GM20431 (cell line): ENCODE data around the gene MAN1C1.

Experiments
- in situ Hi-C: fragments of 300-500 bp; cut with MseI, MboI; formaldehyde crosslinking; loops from one replicate; pipeline ENCODE4 v1.15.0; 2020; ENCODE audit warnings: low sequenced_read_pairs; ENCODE audit not compliant: unreplicated experiment

MAN1C1 gene

DNA sequence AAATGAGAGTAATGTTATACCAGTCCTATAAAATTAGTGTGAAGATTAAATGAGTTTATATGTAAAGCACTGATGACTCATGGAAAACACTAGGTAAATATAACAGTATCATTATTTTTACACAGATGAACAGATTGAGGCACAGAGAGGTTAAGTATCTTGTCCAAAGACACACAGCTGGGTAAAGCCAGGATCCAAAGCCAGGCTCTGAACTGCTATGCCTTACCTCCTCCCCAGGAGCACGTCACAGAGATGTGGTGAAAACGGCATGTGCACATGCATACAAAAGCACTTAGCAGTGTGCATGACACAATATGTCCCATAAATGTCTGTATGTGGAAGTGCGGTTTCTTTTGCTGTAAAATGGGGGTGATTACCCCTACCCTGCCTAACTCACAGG, 56.9 kb downstream of the MAN1C1 start:
- in situ Hi-C loops: no loop called here

DNA sequence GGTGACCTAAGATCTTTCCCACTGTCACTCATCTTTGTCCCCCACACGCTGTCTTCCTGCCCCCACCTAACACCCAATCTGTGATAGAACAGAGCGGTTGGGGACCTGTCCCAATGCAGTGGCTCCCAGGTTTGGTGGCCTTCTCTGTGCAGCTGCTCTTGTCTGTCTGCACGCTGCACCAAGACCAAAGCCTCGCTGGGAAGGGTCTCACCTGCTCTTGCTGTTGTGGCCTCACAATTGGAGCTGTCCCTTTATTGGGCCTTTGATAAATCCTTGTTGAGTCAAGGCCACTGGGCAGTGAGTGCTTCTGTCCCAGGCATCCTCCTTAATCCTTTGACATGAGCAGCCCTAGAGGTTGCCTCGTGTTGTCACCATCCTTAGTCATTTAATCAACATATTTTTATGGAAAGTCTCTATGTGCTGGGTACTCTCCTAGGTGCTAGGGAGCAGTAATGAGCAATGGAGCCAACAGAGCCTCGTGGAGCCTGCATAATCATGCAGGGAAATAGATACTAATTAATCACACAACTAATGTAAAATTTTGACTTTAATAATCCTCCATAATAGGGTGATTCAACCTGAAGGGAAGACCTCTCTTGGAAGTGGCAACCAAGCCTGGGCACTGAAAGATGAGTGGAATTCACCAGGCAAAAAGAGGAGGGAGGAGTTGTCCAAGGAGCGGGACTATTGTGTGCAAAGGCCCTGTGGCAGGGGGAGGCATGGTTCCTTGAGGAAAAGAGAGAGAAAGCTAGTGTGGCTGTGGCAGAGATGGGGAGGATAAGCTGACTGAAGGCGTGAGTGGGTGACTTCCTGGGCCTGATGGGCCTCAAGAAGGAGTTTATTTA, 57.6 kb downstream of the MAN1C1 start:
- in situ Hi-C loops: no loop called here

DNA sequence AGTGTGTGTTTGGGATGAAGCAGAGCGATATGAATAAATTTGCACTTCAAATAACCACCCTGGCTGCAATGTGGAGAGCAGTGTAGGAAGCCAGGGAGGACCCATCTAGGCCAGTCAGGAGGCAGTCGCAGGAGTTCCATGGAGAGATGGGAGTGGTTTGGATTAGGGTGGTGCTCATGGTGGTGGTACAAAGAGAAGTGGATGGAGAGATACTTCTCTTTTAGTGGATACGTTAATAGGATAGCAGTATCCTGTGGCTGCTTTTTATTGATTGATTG, 58.2 kb downstream of the MAN1C1 start:
- in situ Hi-C loops: no loop called here

DNA sequence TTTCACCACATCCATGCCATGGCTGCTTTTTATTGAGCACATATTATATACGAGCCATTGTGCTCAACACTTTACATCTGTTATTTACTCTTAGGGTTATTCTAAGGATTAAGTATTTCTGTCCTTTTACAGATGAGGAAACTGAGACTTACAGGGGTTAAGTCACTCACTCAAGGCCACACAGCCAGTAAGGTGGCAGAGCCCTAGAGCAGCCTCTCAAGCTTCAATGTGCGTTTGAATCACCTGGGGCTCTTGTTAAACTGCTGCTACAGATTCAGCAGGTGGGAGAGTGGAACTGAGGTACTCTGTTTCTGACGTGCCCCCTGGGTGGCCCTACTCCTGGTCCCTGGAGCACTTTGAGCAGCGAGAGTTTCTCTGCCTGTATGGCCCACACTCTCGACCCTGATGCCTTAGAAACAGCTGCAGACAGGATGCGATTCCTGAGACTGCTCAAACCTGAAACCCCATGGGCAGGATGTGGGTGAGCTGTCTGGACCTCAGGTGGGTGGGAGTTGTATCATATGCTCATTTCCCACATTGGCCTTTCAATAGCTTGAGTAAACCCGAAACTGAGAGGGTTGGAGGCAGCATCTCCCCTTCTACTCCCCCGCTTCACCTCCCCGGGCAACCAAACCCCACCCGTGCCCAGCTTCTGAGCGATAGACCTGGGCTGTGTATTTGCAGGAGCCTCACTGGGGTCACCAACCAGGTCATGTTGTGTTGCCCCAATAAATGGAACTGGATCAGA, 59.3 kb downstream of the MAN1C1 start:
- in situ Hi-C loops: no loop called here

DNA sequence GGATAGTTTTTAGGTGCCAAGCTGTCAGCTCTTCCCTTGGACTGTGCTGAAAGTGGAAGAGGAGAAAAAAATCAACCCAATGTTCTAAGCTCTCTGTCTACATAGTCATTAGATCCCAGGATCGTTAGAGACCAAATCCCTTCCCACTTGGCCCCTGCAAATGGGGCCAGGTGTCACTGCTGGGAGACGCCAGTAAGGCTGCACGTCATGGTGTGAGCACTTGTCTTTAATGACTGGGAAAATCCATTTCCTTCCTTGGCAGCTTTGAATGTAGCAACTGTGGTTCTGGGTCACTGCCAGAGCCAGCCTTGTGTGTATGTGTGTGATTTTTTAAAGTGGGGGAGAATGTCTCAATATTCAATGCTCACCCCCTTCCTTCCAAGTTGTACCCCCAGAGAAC, 59.9 kb downstream of the MAN1C1 start:
- in situ Hi-C loops: no loop called here

DNA sequence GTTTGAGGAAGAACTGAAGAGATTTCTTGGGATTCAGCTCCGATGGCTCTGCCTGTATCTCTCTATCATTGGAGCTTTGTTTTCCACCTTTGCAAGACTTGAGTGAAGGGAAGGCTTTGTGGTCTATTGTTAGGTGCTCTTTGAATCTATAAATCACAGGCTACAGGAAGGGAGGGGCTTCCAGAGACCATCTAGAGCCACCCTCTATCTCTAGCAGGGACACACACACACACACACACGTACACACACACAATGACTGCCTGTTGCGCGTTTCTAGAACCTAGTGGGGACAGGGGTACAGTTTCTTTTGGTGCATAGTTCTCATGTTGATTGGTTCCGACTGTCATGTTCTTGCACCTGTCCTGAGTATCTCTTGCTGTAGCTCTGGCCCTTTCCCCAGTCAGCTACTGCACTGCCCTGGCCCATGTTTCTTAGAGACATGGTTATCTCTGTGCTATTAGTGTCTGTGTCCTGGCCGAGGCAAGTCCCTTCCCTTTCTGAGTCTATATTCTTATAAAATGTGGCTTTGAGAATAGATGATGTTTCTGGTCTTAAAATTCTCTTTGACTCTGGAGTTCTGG, 60.7 kb downstream of the MAN1C1 start:
- in situ Hi-C loops: no loop called here

DNA sequence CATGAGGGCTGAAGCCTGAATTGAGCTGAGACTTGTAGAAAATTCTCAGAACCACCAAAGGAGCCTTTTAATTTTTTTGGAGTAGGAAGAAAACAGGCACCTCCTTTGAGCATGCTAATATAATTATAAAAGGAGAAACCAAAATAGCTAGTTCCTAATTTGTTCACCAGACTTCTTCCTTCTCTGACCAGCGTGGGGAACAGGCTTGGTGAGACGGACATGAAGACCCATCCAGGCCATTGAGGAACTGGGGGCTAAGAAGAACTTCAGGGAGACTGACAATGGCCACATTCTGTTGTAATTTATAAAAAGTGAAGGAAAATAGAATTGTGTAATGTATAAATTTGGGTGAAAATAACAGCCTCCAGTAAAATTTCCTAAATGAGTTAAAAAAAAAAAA, 62.6 kb downstream of the MAN1C1 start:
- in situ Hi-C loops: no loop called here

DNA sequence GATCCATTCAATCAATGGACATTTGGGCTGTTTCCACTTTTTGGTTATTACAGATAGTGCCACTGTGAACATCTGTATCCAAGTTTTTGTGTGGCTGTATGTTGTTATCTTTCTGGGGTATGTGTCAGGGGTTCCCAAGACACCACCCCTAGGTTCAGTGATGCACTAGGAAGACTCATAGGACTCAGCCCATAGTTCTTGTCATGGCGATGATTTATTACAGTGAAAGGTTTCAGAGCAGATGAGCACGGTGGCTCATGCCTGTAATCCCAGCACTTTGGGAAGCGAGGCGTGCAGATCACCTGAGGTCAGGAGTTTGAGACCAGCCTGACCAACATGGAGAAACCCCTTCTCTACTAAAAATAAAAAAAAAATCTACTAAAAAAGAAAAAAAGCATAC, 64.1 kb downstream of the MAN1C1 start:
- in situ Hi-C loops: no loop called here

DNA sequence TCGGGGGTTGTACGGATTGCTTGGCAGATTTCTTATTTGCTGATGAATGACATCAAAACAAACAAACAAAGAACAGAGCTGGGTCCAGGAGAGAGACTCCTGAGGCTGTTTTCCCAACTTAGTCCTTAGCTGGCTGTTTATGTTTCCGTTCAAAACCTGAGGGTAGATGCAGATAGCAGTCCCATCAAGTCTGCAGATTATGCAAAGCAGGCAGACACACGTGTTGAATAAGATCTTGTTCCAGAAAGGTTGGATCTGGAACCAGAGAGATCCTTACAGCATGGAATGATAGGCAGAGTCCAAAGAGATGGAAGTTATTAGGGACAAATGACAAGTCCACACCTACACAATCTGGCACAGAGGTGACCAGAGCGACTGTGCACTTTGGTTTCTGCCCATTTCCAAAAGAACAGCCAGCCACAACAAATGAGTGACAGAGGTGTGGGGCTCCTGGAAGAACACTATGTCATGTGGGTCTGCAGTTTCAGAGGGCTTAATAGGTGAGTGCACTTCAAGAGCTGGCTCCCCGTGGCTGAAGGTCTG, 65.5 kb downstream of the MAN1C1 start:
- in situ Hi-C loops: no loop called here

DNA sequence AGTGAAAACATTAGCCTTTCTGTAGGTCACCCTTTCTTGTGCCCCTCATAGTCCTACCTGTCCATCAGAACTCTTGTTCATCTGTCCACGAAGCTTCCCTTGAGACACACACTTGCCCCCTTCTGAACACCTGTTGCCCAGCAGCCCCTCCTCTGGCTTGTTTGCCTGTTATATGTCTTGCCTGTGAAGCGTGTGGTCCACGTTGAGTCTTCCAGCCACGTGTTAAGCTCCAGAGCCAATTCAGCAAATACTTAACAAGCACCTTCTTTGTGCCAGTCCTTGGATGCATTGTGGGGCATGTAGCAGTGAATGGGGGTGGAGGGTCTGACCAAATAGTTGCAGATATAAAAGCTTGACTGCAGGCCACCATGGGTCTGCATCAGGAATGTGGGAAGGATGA, 66.6 kb downstream of the MAN1C1 start:
- in situ Hi-C loops: no loop called here

DNA sequence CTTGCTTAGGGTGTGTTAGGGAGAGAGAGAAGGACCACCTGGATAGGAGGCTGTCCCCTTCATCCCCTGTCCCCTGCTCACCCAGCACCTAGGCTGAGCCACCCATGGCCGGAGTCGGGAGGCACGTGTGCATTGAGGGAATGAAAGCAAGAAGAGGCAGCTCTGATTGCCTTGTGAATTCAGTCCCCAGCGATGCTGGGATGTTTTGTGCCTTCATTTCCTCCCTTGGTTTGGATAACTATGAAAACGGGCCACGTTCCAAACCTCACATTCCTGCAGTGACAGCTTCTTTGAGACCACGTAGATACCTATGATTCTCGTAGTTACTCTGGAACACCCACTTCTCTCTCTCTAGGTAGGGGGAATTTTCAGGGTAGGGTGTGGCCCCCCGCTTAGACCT, 67.1 kb downstream of the MAN1C1 start:
- in situ Hi-C loops: no loop called here

DNA sequence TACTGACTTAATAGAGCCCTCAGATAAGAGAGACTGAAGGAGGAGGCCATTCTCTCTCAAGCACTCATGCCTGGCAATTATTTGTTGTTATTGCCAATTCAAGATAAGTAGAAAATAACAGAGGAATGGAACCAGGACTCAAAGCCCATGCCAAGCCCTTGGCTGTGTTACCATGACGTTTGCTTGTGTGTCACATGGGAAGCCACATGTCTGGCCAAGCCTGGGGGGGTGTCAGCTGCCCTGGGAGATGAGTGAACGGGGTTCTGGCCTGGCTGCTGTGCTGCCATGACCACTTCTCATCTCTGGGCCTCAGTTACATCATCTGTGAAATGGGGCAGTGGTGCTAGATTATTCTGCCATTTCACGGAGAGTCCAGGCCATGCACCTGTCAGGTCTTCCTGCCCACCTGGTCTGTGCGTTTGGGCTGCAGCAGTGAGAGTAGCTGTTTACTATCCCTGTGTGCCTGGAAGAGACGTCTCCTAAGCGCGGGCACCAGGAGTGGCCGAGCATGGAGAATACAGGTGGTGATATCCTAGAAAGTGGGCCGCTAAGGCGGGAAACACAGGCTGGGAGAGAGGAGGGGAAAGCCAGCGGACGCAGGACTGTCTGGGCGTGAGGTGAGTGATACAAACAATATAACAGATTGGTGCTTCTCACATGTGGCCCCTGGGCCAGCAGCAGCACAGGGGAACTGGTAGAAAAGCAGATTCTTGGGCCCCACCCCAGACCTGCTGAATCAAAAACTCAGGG, 67.8 kb downstream of the MAN1C1 start:
- in situ Hi-C loops: no loop called here

DNA sequence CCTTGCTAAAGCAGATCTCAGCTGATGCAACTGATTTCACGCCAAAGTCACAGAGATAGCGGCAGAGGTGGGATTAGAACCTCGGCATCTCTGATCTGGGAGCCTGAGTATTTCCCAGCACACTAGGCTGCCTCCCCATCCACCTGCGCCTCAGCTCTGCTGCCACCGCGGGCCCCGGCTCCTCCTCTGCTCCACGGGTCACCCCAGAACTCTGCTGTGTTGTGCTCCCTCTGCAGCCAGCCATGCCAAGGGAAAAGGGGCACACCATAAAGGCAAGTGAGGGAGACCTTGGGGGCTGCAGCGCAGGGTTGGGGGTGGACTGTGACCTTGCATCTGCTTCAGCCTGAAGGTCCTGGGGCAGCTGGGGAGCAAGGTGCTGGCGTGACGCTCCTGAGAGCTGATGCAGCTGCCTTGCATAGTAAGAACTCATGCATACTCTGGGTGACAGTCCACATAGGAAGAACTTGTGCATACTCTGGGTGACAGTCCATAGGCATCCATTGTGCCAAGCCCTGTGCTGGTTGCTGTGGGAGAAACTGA, 68.7 kb downstream of the MAN1C1 start:
- in situ Hi-C loops: no loop called here

DNA sequence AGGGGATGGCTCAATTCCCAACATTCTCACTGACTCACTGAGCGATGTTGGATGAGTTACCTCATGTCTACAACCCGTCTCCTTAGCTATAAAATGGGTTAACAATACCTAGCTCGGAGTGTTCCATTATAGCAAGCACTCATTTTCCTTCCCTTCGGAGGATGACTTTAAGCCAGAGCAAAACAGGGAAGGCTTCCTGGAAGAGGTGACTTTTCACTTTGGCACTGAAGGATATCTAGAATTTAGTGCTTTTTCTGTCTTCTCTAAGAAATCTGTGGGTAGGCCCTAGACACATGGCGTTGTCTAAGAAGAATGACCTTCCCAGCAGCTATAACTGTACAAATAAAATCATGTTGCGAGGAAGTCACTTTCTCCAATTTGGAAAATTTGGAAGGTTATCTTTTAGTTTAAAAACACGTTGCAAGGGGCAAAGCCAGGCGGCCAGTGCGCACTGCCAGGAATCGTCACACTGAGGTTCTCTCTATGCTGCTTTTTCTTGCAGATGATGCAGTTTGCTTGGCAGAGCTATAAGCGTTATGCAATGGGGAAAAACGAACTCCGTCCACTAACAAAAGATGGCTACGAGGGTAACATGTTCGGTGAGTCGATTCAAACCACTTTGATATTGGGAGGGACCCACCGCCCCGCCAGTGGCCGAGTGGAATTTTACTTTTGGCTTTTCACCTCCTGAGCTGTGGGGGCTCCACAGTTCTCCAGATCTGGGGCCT, 69.5 kb downstream of the MAN1C1 start:
- in situ Hi-C loops: no loop called here

DNA sequence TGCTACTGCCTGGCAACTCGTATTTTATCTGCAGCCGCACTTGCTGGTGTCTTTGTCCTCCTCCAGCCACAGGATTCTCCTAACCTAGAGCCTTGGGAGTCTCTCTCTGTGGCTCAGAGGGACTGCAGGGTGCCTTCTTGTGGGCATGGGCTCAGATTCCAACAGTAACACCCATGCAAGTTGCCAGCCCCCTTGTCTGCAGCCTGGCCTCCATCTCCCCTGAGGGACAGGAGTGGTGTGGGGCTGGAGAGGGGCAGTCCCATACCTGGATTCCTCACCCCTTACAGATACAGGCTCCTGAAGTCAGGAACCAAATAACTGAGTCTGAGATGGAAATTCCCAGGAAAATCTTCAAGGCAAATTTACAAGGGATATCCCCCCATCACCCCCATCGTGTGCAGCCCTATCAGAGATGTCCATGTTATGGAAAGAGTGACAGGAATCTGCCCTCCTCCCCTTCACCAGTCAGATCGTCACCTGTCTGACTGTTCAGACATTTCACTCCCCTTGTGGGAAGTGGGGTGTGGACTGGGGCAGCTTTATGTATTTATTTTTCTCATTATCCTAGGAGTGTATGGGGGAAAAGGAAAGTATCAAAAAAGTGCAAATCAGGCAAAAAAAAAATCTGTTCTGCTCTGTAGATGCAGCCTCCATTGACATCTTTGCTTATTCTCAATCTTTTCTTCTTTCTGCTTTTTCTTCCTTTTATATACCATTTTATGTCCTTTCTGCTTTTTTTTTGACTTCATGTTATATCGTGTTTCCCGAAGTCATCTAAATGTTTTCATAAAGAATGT, 70.8 kb downstream of the MAN1C1 start:
- in situ Hi-C loops: no loop called here

DNA sequence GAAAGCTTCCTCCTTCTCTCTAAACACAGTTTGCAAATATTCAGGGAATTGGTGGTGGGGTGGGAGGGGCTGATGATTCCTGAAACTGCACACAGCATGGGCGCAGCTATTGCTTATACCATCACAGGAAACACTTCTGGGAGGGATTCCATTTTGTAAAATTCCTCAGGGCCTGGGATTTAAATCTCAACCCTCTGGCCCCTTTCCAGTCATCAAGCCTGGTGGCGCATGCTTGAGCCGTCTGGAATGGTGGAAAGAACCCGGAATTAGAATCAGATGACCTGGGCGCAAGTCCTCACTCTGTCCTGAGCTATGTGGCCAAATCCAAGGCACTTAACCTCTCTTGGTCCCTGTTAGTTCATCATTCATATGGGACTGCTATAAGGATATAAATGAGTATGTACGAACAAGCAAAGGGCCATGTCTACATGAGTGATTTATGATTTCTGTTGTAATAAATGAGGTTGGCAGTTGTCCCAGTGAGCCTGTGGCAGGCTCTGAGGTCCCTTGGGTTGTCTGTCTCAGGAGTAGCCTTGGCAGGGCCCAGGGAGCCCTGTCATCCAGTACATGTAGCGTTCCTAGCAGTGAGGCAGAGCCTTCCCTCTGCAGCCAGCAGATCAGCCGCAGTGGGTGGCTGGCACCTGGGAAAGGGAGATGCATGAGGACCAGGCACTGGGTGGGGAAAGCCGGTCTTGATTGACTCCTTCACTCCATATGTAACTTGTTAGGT, 72.0 kb downstream of the MAN1C1 start:
- in situ Hi-C loops: no loop called here

DNA sequence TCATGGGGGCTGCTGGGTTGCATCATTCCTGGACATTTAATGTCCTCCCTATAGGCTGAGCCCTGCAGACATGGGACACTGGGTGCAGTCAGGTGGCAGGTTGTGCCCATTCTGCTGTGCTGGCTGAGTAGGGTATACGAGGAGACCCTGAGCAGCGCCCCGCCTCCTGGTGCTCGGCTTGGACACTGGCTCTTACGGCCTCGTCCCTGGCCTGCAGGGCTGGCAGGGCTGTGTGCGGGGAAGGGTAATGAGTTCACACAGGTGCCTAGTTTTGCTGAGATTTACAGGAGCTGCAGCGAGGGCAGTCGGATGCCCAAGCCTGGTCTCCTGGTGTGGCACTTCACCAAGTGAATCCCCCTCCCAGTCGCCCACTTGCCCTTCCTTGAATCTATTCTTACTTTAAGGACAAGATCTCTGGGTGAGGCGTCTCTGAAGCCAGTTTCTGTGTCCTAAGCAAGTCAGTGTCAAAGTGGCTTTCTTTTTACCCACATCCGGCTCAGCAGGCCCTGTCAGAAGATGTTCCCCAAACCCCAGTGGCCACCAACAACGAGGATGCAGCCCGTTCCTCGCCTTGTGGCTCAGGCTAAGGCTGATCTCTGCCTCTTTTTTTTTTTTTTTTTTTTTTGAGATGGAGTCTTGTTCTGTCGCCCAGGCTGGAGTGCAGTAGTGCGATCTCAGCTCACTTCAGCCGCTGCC, 73.2 kb downstream of the MAN1C1 start:
- in situ Hi-C loops: no loop called here
